ENCODE data around the gene PQBP1. TPM values are rescaled to one million over a fixed set of nuclear protein-coding genes. Genes with fewer than 3 reads are reported as not detected.

PQBP1 gene
- total RNA-seq, 1 donor from 2014 or later = 120 TPM

- Mint-ChIP-seq H3K4me1 (ENCODE audit: low read depth, unreplicated experiment) (peaks cover 4% of the 10 kb centered on the region), H3K27ac (ENCODE audit: unreplicated experiment) (peak overlapping the region; percentile 87), H3K27me3 (ENCODE audit: unreplicated experiment) (peaks cover 3% of the 10 kb centered on the region), H3K9me3 (ENCODE audit: unreplicated experiment) (peaks cover 5% of the 10 kb centered on the region), H3K36me3 (ENCODE audit: unreplicated experiment) (no peaks in the 10 kb centered on the region), H3K4me3 (ENCODE audit: unreplicated experiment) (peak overlapping the region; percentile 89)
- TF ChIP-seq CTCF (IDR thresholded peaks at IDR 0.05; ENCODE audit: partially characterized antibody, unreplicated experiment) = no peak
- DNase-seq = no peak
Observed at GRCh38 chrX:48890296-48890925, 7.3 kb upstream of the PQBP1 start.

- peaks cover 3% of the 10 kb centered on the region for H3K27me3 Mint-ChIP-seq (ENCODE audit: unreplicated experiment)
- H3K4me3 Mint-ChIP-seq (ENCODE audit: unreplicated experiment) = peak overlapping the region; percentile 89
- peak overlapping the region; percentile 87 for H3K27ac Mint-ChIP-seq (ENCODE audit: unreplicated experiment)
- H3K36me3 Mint-ChIP-seq (ENCODE audit: unreplicated experiment) = no peaks in the 10 kb centered on the region
- H3K9me3 Mint-ChIP-seq (ENCODE audit: unreplicated experiment) = peaks cover 5% of the 10 kb centered on the region
- TF ChIP-seq CTCF (IDR thresholded peaks at IDR 0.05; ENCODE audit: partially characterized antibody, unreplicated experiment) = no peak
- DNase-seq = peak; percentile 19
- peaks cover 4% of the 10 kb centered on the region for H3K4me1 Mint-ChIP-seq (ENCODE audit: low read depth, unreplicated experiment)
Observed at GRCh38 chrX:48890934-48891401, 6.8 kb upstream of the PQBP1 start.

- peak; percentile 32 for TF ChIP-seq CTCF (IDR thresholded peaks at IDR 0.05; ENCODE audit: partially characterized antibody, unreplicated experiment)
- peaks cover 3% of the 10 kb centered on the region for H3K27me3 Mint-ChIP-seq (ENCODE audit: unreplicated experiment)
- H3K9me3 Mint-ChIP-seq (ENCODE audit: unreplicated experiment) = peaks cover 5% of the 10 kb centered on the region
- peak overlapping the region; percentile 73 for H3K4me3 Mint-ChIP-seq (ENCODE audit: unreplicated experiment)
- peak; percentile 83 for DNase-seq
- H3K4me1 Mint-ChIP-seq (ENCODE audit: low read depth, unreplicated experiment) = peaks cover 8% of the 10 kb centered on the region
- no peaks in the 10 kb centered on the region for H3K36me3 Mint-ChIP-seq (ENCODE audit: unreplicated experiment)
- H3K27ac Mint-ChIP-seq (ENCODE audit: unreplicated experiment) = no peak overlapping the region
Observed at GRCh38 chrX:48891402-48892288, 6.1 kb upstream of the PQBP1 start.

- Mint-ChIP-seq H3K9me3 (ENCODE audit: unreplicated experiment) (peaks cover 5% of the 10 kb centered on the region), H3K27me3 (ENCODE audit: unreplicated experiment) (peaks cover 5% of the 10 kb centered on the region), H3K4me3 (ENCODE audit: unreplicated experiment) (no peak overlapping the region), H3K27ac (ENCODE audit: unreplicated experiment) (no peak overlapping the region), H3K4me1 (ENCODE audit: low read depth, unreplicated experiment) (peaks cover 10% of the 10 kb centered on the region), H3K36me3 (ENCODE audit: unreplicated experiment) (no peaks in the 10 kb centered on the region)
- no peak for DNase-seq
- TF ChIP-seq CTCF (IDR thresholded peaks at IDR 0.05; ENCODE audit: partially characterized antibody, unreplicated experiment) = no peak
Observed at GRCh38 chrX:48892896-48893295, 4.8 kb upstream of the PQBP1 start.

Measured in glutamatergic neuron (in vitro differentiated cells).